MM.1S (cell line): Measurements from ENCODE around the gene MEGF8.

ENCODE experiments used
- EZH2 ChIP-seq: fragments of 300-600 bp; sonication (generic); optimal IDR thresholded peaks from 2 replicates; pipeline ENCODE3; 2017; ENCODE audit warnings: low read depth, mild to moderate bottlenecking, antibody characterized with exemption, low read length, mixed read lengths
- TF ChIP-seq, protein P1 (sequence below): fragments of 300-600 bp; sonication (generic); IDR thresholded peaks from 2 replicates; pipeline ENCODE4 v1.5.1; 2016; ENCODE audit warnings: antibody characterized with exemption, low read length, mixed read lengths

GRCh38 chr19:42349378-42350107 is 24.1 kb downstream of the MEGF8 start:
- TF ChIP-seq, protein P1, sequence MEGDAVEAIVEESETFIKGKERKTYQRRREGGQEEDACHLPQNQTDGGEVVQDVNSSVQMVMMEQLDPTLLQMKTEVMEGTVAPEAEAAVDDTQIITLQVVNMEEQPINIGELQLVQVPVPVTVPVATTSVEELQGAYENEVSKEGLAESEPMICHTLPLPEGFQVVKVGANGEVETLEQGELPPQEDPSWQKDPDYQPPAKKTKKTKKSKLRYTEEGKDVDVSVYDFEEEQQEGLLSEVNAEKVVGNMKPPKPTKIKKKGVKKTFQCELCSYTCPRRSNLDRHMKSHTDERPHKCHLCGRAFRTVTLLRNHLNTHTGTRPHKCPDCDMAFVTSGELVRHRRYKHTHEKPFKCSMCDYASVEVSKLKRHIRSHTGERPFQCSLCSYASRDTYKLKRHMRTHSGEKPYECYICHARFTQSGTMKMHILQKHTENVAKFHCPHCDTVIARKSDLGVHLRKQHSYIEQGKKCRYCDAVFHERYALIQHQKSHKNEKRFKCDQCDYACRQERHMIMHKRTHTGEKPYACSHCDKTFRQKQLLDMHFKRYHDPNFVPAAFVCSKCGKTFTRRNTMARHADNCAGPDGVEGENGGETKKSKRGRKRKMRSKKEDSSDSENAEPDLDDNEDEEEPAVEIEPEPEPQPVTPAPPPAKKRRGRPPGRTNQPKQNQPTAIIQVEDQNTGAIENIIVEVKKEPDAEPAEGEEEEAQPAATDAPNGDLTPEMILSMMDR: no peak
- no peak for TF ChIP-seq EZH2
